Right lobe of liver (tissue), 6 donors: ENCODE data around the gene KIAA2012. TPM values are rescaled to one million over a fixed set of nuclear protein-coding genes. Genes with fewer than 3 reads are reported as not detected.

Source experiments
- ATAC-seq, 4 donors: fragments of 200-7000 bp; cut with Tn5 transposase; one replicate each; pipeline ENCODE4 v1.9.1; 2020; ENCODE audit warnings: mild to moderate bottlenecking in 4 of 4, moderate library complexity in 4 of 4
- DNase-seq, 3 donors: peaks; one replicate each; pipeline ENCODE4 v3.0.0-alpha.2; 2020
- H3K27ac ChIP-seq, 3 donors: fragments of 200-600 bp; one replicate each; pipeline ENCODE4 v1.8.0; 2022
- H3K27me3 ChIP-seq, 2 donors: fragments of 200-600 bp; one replicate each; pipeline ENCODE4 v1.8.0; 2022
- H3K36me3 ChIP-seq, 4 donors: fragments of 200-600 bp; sonication (generic) in 1 of 4; one replicate each; pipeline versions ENCODE4 v1.5.1 to v1.8.0; 2017 to 2022; ENCODE audit warnings: control low read depth in 1 of 4
- H3K4me1 ChIP-seq, 4 donors: fragments of 200-600 bp; sonication (generic) in 1 of 4; one replicate each; pipeline versions ENCODE4 v1.5.1 to v1.8.0; 2017 to 2022; ENCODE audit warnings: control low read depth in 1 of 4
- H3K4me3 ChIP-seq, 3 donors: fragments of 200-600 bp; one replicate each; pipeline ENCODE4 v1.8.0; 2022
- H3K9me3 ChIP-seq, 4 donors: fragments of 200-600 bp; sonication (generic) in 1 of 4; one replicate each; pipeline versions ENCODE4 v1.5.1 to v1.8.0; 2017 to 2022; ENCODE audit warnings: control low read depth in 1 of 4
- CTCF ChIP-seq, 4 donors: fragments of 200-600 bp in 3 of 4; fragments of 450-650 bp in 1 of 4; IDR thresholded peaks; one replicate each; pipeline versions ENCODE4 v1.5.1 to v1.8.0; 2016 to 2022; ENCODE audit warnings: antibody characterized with exemption in 4 of 4, mild to moderate bottlenecking in 2 of 4
- POLR2A ChIP-seq: fragments of 450-650 bp; IDR thresholded peaks from one replicate; pipeline ENCODE4 v1.6.1; 2017; ENCODE audit warnings: antibody characterized with exemption, mild to moderate bottlenecking
- WGBS: methylation state at CpG from one replicate; pipeline ENCODE4 v1.1.6; 2018; ENCODE audit warnings: low coverage, low lambda C conversion rate; ENCODE audit not compliant: insufficient coverage; ENCODE audit errors: missing lambda C conversion rate; 5-methylcytosine and 5-hydroxymethylcytosine counted together
- intact Hi-C, 2 donors: fragments of 100-400 bp; cut with DNase I; formaldehyde crosslinking; loops; one replicate each; pipeline versions ENCODE4 v1.11.2 to v1.14.1; 2022
- total RNA-seq, 6 experiments: library from RNA; depleted of rRNA in 2 of 6; stranded (reverse); fragments of >200 nt in 2 of 6; fragmentation: NEBNext Ultra II Directional in 3 of 6; extraction: Animal tissue kit (Norgen Biotek cat#: 25700) in 3 of 6; gene quantifications; one replicate each; pipeline versions ENCODE4 v1.1.0 to v1.2.4, GENCODE V29; 2016 to 2023
- donor health status: DM: no; HTN: yes; CAD: no.
- donor health status: DM: no; HTN: no; CAD: no.
- donor health status: DM: no; HTN: no; CAD: no.
- donor health status: DM: no; HTN: yes; CAD: no.
- donor health status: DM: no; HTN: yes; CAD: no.

KIAA2012 gene
- total RNA-seq, 6 experiments from 2014 or later, result 0.11 to 0.56 (median 0.43) TPM

GRCh38 chr2:202026507-202026906 lies 46.5 kb upstream of the KIAA2012 start:
- WGBS, result 68% methylated on average over 3 of the region's 5 CpGs
- no peak overlapping the region for H3K4me3 ChIP-seq

DNA sequence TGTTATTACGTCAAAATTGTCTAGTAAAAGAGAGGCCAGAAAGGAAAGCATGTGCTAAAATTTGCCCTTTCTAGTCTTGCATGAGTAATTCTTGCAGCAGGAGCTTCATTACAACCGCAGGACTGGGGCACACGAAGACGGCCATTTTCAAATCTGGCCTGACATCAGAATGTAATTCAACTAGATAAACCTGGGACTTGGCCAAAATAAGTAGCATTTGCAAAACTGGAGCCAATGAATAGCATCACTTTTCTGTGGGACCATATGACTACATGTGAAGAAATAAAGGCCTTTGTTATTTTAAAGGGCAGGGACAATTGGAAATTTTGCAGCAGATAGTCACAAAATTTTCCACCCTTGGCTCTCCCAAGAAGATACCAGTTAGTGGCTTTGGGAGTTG lies 42.4 kb upstream of the KIAA2012 start:
- Histone ChIP-seq H3K27ac (no peak overlapping the region), H3K27me3 (peaks cover 0 to 12% of the 10 kb centered on the region in 2 donors), H3K36me3 (no peaks in the 10 kb centered on the region), H3K4me3 (no peak overlapping the region), H3K4me1 (peaks cover 0 to 21% (median 0%) of the 10 kb centered on the region in 4 donors), H3K9me3 (no peaks in the 10 kb centered on the region)
- DNase-seq (no peak), ATAC-seq (no peak)
- WGBS, result 88% methylated on average over 4 of the region's 4 CpGs
- TF ChIP-seq CTCF (IDR thresholded peaks at IDR 0.05) (no peak), POLR2A (no peak)
- intact Hi-C loops, result no loop called here

More at GRCh38 chr2:202026507-202026906, 46.5 kb upstream of the KIAA2012 start:
- no peak for ATAC-seq
- TF ChIP-seq CTCF (IDR thresholded peaks at IDR 0.05) (no peak), POLR2A (no peak)
- intact Hi-C loops, result no loop called here
- Histone ChIP-seq H3K4me1 (no peaks in the 10 kb centered on the region), H3K27ac (no peak overlapping the region), H3K9me3 (no peaks in the 10 kb centered on the region), H3K36me3 (no peaks in the 10 kb centered on the region), H3K27me3 (no peaks in the 10 kb centered on the region)
- no peak for DNase-seq

GRCh38 chr2:202031246-202031951 lies 41.7 kb upstream of the KIAA2012 start:
- H3K27ac ChIP-seq, result no peak overlapping the region
- ATAC-seq (no peak), DNase-seq (no peak)
- TF ChIP-seq POLR2A, result no peak
- no peak for TF ChIP-seq CTCF (IDR thresholded peaks at IDR 0.05)
- no peak overlapping the region for H3K4me3 ChIP-seq
- 60% methylated on average over 4 of the region's 4 CpGs for WGBS
- intact Hi-C loops, result no loop called here
- no peaks in the 10 kb centered on the region for H3K36me3 ChIP-seq
- H3K27me3 ChIP-seq, result peaks cover 0 to 15% of the 10 kb centered on the region in 2 donors
- no peaks in the 10 kb centered on the region for H3K9me3 ChIP-seq
- H3K4me1 ChIP-seq, result peaks cover 0 to 21% (median 0%) of the 10 kb centered on the region in 4 donors

DNA sequence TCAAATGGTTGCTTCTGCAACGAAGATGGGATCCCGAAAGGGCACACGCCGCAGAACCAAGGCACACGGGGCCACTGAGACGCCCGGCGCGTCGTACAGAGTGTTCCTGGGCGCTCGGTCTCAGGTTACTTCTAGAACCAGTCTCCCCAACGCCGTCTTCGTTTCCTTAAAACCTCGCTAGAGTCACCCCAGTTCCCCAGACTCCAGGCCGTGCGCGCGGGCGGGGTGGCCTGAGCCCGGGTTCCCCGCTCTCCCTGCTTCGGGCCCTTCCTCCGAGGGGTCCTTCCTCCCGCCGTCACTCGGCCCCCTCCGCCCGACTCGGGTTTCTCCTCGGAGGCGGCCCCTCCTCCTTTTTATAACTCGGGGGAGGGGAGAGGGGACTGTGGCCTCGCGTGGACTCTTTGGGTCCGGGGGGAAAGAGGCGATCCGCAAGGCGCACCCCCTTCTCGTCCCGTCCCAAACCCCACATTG lies 40.2 kb upstream of the KIAA2012 start:
- ATAC-seq, result peak; percentile 6 to 17 (median 10)
- WGBS, result 2% methylated on average over 21 of the region's 42 CpGs

More for the DNA sequence above, 40.2 kb upstream of the KIAA2012 start:
- peaks cover 0 to 15% of the 10 kb centered on the region in 2 donors for H3K27me3 ChIP-seq
- TF ChIP-seq CTCF (IDR thresholded peaks at IDR 0.05) (no peak), POLR2A (no peak)
- peak overlapping the region; percentile 57 to 67 (median 59) for H3K27ac ChIP-seq
- no peaks in the 10 kb centered on the region for H3K9me3 ChIP-seq
- peak overlapping the region; percentile 61 to 87 (median 71) for H3K4me3 ChIP-seq
- no peak for DNase-seq
- H3K36me3 ChIP-seq, result no peaks in the 10 kb centered on the region
- peaks cover 0 to 21% (median 0%) of the 10 kb centered on the region in 4 donors for H3K4me1 ChIP-seq
- intact Hi-C loops, result no loop called here
